Body of pancreas (tissue), 4 donors: Measurements from ENCODE around the gene EEFSEC.

Experiments used
- CTCF ChIP-seq, 7 experiments: fragments of 450-650 bp in 4 of 7; fragments of 200-600 bp in 3 of 7; sonication (generic) in 3 of 7; IDR thresholded peaks; one replicate each; pipeline ENCODE4 v1.5.1; 2016 to 2019; ENCODE audit warnings: antibody characterized with exemption in 7 of 7
- POLR2A ChIP-seq, 3 donors: fragments of 450-650 bp; IDR thresholded peaks; one replicate each; pipeline ENCODE4 v1.6.1; 2016; ENCODE audit warnings: antibody characterized with exemption in 3 of 3, mild to moderate bottlenecking in 2 of 3

- TF ChIP-seq CTCF (IDR thresholded peaks at IDR 0.05) (no peak), POLR2A (IDR thresholded peaks at IDR 0.05) (no peak)
These were observed 254.9 kb downstream of the EEFSEC start for GRCh38 chr3:128408012-128408692.
